ENCODE data around the gene CADPS. TPM values are rescaled to one million over a fixed set of nuclear protein-coding genes. Genes with fewer than 3 reads are reported as not detected.

Gene CADPS
- polyA plus RNA-seq, 3 donors = not detected

- H3K4me1 Mint-ChIP-seq = no peaks in the 10 kb centered on the region
- peaks cover 0 to 3% (median 0%) of the 10 kb centered on the region in 3 donors for H3K27me3 Mint-ChIP-seq (ENCODE audit: low read depth in 3 of 3)
- no peaks in the 10 kb centered on the region for H3K9me3 Mint-ChIP-seq
- intact Hi-C loops (cut with micrococcal nuclease) = no loop called here
- no peaks in the 10 kb centered on the region for H3K36me3 Mint-ChIP-seq
- no peak overlapping the region for H3K27ac Mint-ChIP-seq
- H3K4me3 ChIP-seq (replicated peaks in 1 of 3; ENCODE audit: low read depth in 2 of 3, low read length in 3 of 3) = no peak overlapping the region
- H3K36me3 ChIP-seq (replicated peaks in 1 of 2; ENCODE audit: control insufficient read depth in 1 of 2, insufficient read depth in 2 of 2, low read length in 2 of 2) = no peaks in the 10 kb centered on the region
- TF ChIP-seq, protein P1, sequence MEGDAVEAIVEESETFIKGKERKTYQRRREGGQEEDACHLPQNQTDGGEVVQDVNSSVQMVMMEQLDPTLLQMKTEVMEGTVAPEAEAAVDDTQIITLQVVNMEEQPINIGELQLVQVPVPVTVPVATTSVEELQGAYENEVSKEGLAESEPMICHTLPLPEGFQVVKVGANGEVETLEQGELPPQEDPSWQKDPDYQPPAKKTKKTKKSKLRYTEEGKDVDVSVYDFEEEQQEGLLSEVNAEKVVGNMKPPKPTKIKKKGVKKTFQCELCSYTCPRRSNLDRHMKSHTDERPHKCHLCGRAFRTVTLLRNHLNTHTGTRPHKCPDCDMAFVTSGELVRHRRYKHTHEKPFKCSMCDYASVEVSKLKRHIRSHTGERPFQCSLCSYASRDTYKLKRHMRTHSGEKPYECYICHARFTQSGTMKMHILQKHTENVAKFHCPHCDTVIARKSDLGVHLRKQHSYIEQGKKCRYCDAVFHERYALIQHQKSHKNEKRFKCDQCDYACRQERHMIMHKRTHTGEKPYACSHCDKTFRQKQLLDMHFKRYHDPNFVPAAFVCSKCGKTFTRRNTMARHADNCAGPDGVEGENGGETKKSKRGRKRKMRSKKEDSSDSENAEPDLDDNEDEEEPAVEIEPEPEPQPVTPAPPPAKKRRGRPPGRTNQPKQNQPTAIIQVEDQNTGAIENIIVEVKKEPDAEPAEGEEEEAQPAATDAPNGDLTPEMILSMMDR (IDR thresholded peaks at IDR 0.05) = no peak
- DNase-seq = no peak
- no peak overlapping the region for H2AFZ ChIP-seq (ENCODE audit: insufficient read depth, low read depth, low read length, poor library complexity, severe bottlenecking)
- no peak overlapping the region for H3K4me3 Mint-ChIP-seq
- no peaks in the 10 kb centered on the region for H3K9me3 ChIP-seq (replicated peaks in 1 of 2; ENCODE audit: control insufficient read depth in 1 of 2, insufficient read depth in 1 of 2, low read length in 2 of 2)
- H3K79me2 ChIP-seq (ENCODE audit: insufficient read depth, low read length) = no peaks in the 10 kb centered on the region
- H3K9ac ChIP-seq (ENCODE audit: insufficient read depth, low read length, poor library complexity, severe bottlenecking) = no peak overlapping the region
- no peak overlapping the region for H3K4me2 ChIP-seq (replicated peaks; ENCODE audit: extremely low read depth, low read length, poor library complexity, severe bottlenecking)
- WGBS (ENCODE audit: insufficient coverage) = no CpG with 5 or more reads among the region's 2 CpGs
- H3K4me1 ChIP-seq (ENCODE audit: control insufficient read depth in 1 of 2, insufficient read depth in 2 of 2, low read length in 2 of 2) = no peaks in the 10 kb centered on the region
- H3K27ac ChIP-seq (ENCODE audit: low read depth in 1 of 2, low read length in 2 of 2) = no peak overlapping the region
- no peaks in the 10 kb centered on the region for H4K20me1 ChIP-seq (ENCODE audit: insufficient read depth, low read length)
- H3K27me3 ChIP-seq (ENCODE audit: control insufficient read depth in 2 of 2, insufficient read depth in 2 of 2, low read length in 2 of 2) = no peaks in the 10 kb centered on the region
These were observed 236.9 kb downstream of the CADPS start for GRCh38 chr3:62638316-62638715.

- Histone ChIP-seq H3K9me3 (replicated peaks in 1 of 2; ENCODE audit: control insufficient read depth in 1 of 2, insufficient read depth in 1 of 2, low read length in 2 of 2) (no peaks in the 10 kb centered on the region), H3K36me3 (replicated peaks in 1 of 2; ENCODE audit: control insufficient read depth in 1 of 2, insufficient read depth in 2 of 2, low read length in 2 of 2) (no peaks in the 10 kb centered on the region), H4K20me1 (ENCODE audit: insufficient read depth, low read length) (no peaks in the 10 kb centered on the region), H3K9ac (ENCODE audit: insufficient read depth, low read length, poor library complexity, severe bottlenecking) (no peak overlapping the region), H2AFZ (ENCODE audit: insufficient read depth, low read depth, low read length, poor library complexity, severe bottlenecking) (no peak overlapping the region), H3K27ac (ENCODE audit: low read depth in 1 of 2, low read length in 2 of 2) (no peak overlapping the region), H3K79me2 (ENCODE audit: insufficient read depth, low read length) (no peaks in the 10 kb centered on the region), H3K4me2 (replicated peaks; ENCODE audit: extremely low read depth, low read length, poor library complexity, severe bottlenecking) (no peak overlapping the region), H3K4me3 (replicated peaks in 1 of 3; ENCODE audit: low read depth in 2 of 3, low read length in 3 of 3) (no peak overlapping the region), H3K27me3 (ENCODE audit: control insufficient read depth in 2 of 2, insufficient read depth in 2 of 2, low read length in 2 of 2) (no peaks in the 10 kb centered on the region), H3K4me1 (ENCODE audit: control insufficient read depth in 1 of 2, insufficient read depth in 2 of 2, low read length in 2 of 2) (no peaks in the 10 kb centered on the region)
- peaks cover 0 to 3% (median 2%) of the 10 kb centered on the region in 3 donors for H3K27me3 Mint-ChIP-seq (ENCODE audit: low read depth in 3 of 3)
- H3K4me3 Mint-ChIP-seq = no peak overlapping the region
- no peaks in the 10 kb centered on the region for H3K4me1 Mint-ChIP-seq
- H3K36me3 Mint-ChIP-seq = no peaks in the 10 kb centered on the region
- H3K27ac Mint-ChIP-seq = no peak overlapping the region
- intact Hi-C loops (cut with micrococcal nuclease) = no loop called here
- TF ChIP-seq, protein P1 (IDR thresholded peaks at IDR 0.05) = no peak
- peaks cover 0 to 1% (median 0%) of the 10 kb centered on the region in 7 donors for H3K9me3 Mint-ChIP-seq
- 70% methylated on average over 2 of the region's 4 CpGs for WGBS (ENCODE audit: insufficient coverage)
- DNase-seq = no peak
These were observed 238.9 kb downstream of the CADPS start for GRCh38 chr3:62636235-62636826.
